LNCaP clone FGC (cell line): Measurements from ENCODE around the gene TEKTIP1.

Experiments
- DNase-seq: peaks from one replicate; pipeline ENCODE4 v3.0.0-alpha.2; 2011; ENCODE audit warnings: low read depth
- H3K4me3 ChIP-seq: 2 replicates; pipeline ENCODE4 v1.5.1; 2011; ENCODE audit warnings: mild to moderate bottlenecking, low read depth, low read length, control low read depth
- CTCF ChIP-seq: IDR thresholded peaks from 2 replicates; pipeline ENCODE4 v1.5.1; 2012; ENCODE audit warnings: mild to moderate bottlenecking; ENCODE audit not compliant: control insufficient read depth, insufficient read depth; ENCODE audit errors: extremely low read depth

Gene TEKTIP1

GRCh38 chr19:3532154-3532786 is 6.7 kb upstream of the TEKTIP1 start:
- H3K4me3 ChIP-seq: no peak overlapping the region
- no peak for DNase-seq
- no peak for TF ChIP-seq CTCF

- DNase-seq: no peak
- H3K4me3 ChIP-seq: no peak overlapping the region
- TF ChIP-seq CTCF: no peak
These were observed 5.9 kb upstream of the TEKTIP1 start for GRCh38 chr19:3533033-3533432.

GRCh38 chr19:3533563-3534216 is 5.3 kb upstream of the TEKTIP1 start:
- DNase-seq: no peak
- TF ChIP-seq CTCF: no peak
- no peak overlapping the region for H3K4me3 ChIP-seq

- no peak for TF ChIP-seq CTCF
- H3K4me3 ChIP-seq: no peak overlapping the region
These were observed 4.4 kb upstream of the TEKTIP1 start for GRCh38 chr19:3534375-3535234.

GRCh38 chr19:3535235-3535535 is 3.8 kb upstream of the TEKTIP1 start:
- no peak for TF ChIP-seq CTCF
- DNase-seq: no peak
- H3K4me3 ChIP-seq: no peak overlapping the region

More at GRCh38 chr19:3534375-3535234, 4.4 kb upstream of the TEKTIP1 start:
- no peak for DNase-seq

- DNase-seq: no peak
- TF ChIP-seq CTCF: no peak
- no peak overlapping the region for H3K4me3 ChIP-seq
These were observed 3.4 kb upstream of the TEKTIP1 start for GRCh38 chr19:3535563-3535965.

- DNase-seq: no peak
- H3K4me3 ChIP-seq: no peak overlapping the region
- TF ChIP-seq CTCF: no peak
These were observed 3.0 kb upstream of the TEKTIP1 start for GRCh38 chr19:3535981-3536380.
